Caco-2 (cell line): ENCODE results near the gene SNPH. TPM values are rescaled to one million over a fixed set of nuclear protein-coding genes. Genes with fewer than 3 reads are reported as not detected.

Experiments used
- BruUV-seq: library from RNA; stranded (reverse); fragments of 400-500 nt; replicated peaks from 2 replicates; lab custom pipeline; 2021; lab: Mats Ljungman, UMichigan
- CTCF ChIA-PET: fragments of 300-600 bp; sonication (Branson Sonifier 250); formaldehyde crosslinking; loops from one replicate; lab custom pipeline; 2022; ENCODE audit warnings: antibody characterized with exemption; lab: Charles Lee
- POLR2A ChIA-PET: fragments of 300-600 bp; sonication (Branson Sonifier 250); formaldehyde crosslinking; loops from one replicate; lab custom pipeline; 2022; ENCODE audit warnings: antibody characterized with exemption; lab: Charles Lee
- DNase-seq, 2 experiments: peaks; one replicate each; pipeline versions ENCODE4 v3.0.0 to v3.0.0-alpha.2; 2020 to 2022
- H3K27me3 ChIP-seq: replicated peaks from 2 replicates; pipeline ENCODE4 v1.6.0; 2011; ENCODE audit warnings: low read length; ENCODE audit not compliant: control insufficient read depth, insufficient read depth
- H3K36me3 ChIP-seq: 2 replicates; pipeline ENCODE4 v1.5.1; 2011; ENCODE audit warnings: low read length; ENCODE audit not compliant: control insufficient read depth, insufficient read depth
- H3K4me1 ChIP-seq: fragments of 250-450 bp; sonication (Bioruptor Pico); 2 replicates; pipeline ENCODE4 v1.5.1; 2020; ENCODE audit warnings: mild to moderate bottlenecking
- H3K4me3 ChIP-seq: 2 replicates; pipeline ENCODE4 v1.5.1; 2011; ENCODE audit warnings: low read depth, mild to moderate bottlenecking, control low read depth, low read length
- H3K9me3 ChIP-seq: fragments of 250-450 bp; sonication (Bioruptor Pico); 2 replicates; pipeline ENCODE4 v1.5.1; 2020; ENCODE audit warnings: mild to moderate bottlenecking, moderate library complexity
- H3K27ac Mint-ChIP-seq: one replicate; pipeline ENCODE4 v1.8.0; 2022; ENCODE audit warnings: mixed read lengths; ENCODE audit not compliant: unreplicated experiment
- H3K27me3 Mint-ChIP-seq: one replicate; pipeline ENCODE4 v1.8.0; 2022; ENCODE audit warnings: mixed read lengths; ENCODE audit not compliant: insufficient read depth, unreplicated experiment
- H3K36me3 Mint-ChIP-seq: one replicate; pipeline ENCODE4 v1.8.0; 2022; ENCODE audit warnings: mild to moderate bottlenecking, mixed read lengths; ENCODE audit not compliant: insufficient read depth, unreplicated experiment
- H3K4me1 Mint-ChIP-seq: one replicate; pipeline ENCODE4 v1.8.0; 2022; ENCODE audit warnings: low read depth, mixed read lengths; ENCODE audit not compliant: unreplicated experiment
- H3K4me3 Mint-ChIP-seq: one replicate; pipeline ENCODE4 v1.8.0; 2022; ENCODE audit warnings: mild to moderate bottlenecking, moderate library complexity, mixed read lengths; ENCODE audit not compliant: unreplicated experiment
- H3K9me3 Mint-ChIP-seq: one replicate; pipeline ENCODE4 v1.8.0; 2022; ENCODE audit warnings: mixed read lengths; ENCODE audit not compliant: unreplicated experiment
- intact Hi-C: fragments of 100-400 bp; cut with micrococcal nuclease; formaldehyde crosslinking; loops from one replicate; pipeline ENCODE4 v1.10.0; 2022; ENCODE audit not compliant: unreplicated experiment
- total RNA-seq: library from RNA; stranded (reverse); gene quantifications from 2 replicates; pipeline ENCODE4 v1.2.3, GENCODE V29; 2022
- TF ChIP-seq, protein P1 (sequence below), 2 experiments: fragments of 200-600 bp in 1 of 2; IDR thresholded peaks; 1 replicate in 1 of 2; 2 replicates in 1 of 2; pipeline versions ENCODE4 v1.5.1 to v1.8.0; 2011 to 2022; ENCODE audit warnings: antibody characterized with exemption in 1 of 2, control low read depth in 1 of 2, inconsistent platforms in 1 of 2, low read depth in 1 of 2, low read length in 1 of 2, mild to moderate bottlenecking in 1 of 2, moderate library complexity in 1 of 2; ENCODE audit not compliant: insufficient read depth in 1 of 2, severe bottlenecking in 1 of 2, unreplicated experiment in 1 of 2

Gene SNPH
- total RNA-seq, 1 experiment from 2014 or later, result 0.36 TPM

DNA sequence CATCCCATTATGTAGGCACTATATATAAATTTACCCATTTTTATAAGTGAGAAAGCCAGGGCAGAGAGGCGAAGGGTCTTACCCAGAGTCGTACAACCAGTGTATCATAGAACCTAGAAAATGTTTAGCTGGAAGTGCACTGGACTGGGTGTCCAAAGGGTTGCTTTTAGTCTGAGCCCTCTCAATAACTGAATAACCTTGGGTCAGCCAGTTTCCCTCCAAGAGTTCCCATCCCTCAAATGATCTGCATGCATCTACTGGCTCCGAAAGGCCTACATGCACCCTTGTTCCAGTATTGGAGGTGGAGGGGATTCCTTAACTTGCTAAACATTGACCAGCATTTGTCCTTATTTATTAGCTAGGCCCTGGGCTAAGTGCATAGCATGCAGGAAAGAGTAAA is 3.8 kb downstream of the SNPH start:
- Histone ChIP-seq H3K27me3 (no peaks in the 10 kb centered on the region), H3K4me1 (no peaks in the 10 kb centered on the region), H3K9me3 (no peaks in the 10 kb centered on the region), H3K4me3 (no peak overlapping the region), H3K36me3 (no peaks in the 10 kb centered on the region)
- intact Hi-C loops, result loop anchor here (2.0 kb wide), 1 partner anchor 43 kb away; the partner anchor contains the start of gene RAD21L1
- Mint-ChIP-seq H3K27me3 (peaks cover 3% of the 10 kb centered on the region), H3K4me1 (no peaks in the 10 kb centered on the region), H3K36me3 (no peaks in the 10 kb centered on the region), H3K9me3 (no peaks in the 10 kb centered on the region), H3K4me3 (no peak overlapping the region), H3K27ac (no peak overlapping the region)
- ChIA-PET CTCF (no interaction called here), POLR2A (no interaction called here)
- TF ChIP-seq, protein P1, sequence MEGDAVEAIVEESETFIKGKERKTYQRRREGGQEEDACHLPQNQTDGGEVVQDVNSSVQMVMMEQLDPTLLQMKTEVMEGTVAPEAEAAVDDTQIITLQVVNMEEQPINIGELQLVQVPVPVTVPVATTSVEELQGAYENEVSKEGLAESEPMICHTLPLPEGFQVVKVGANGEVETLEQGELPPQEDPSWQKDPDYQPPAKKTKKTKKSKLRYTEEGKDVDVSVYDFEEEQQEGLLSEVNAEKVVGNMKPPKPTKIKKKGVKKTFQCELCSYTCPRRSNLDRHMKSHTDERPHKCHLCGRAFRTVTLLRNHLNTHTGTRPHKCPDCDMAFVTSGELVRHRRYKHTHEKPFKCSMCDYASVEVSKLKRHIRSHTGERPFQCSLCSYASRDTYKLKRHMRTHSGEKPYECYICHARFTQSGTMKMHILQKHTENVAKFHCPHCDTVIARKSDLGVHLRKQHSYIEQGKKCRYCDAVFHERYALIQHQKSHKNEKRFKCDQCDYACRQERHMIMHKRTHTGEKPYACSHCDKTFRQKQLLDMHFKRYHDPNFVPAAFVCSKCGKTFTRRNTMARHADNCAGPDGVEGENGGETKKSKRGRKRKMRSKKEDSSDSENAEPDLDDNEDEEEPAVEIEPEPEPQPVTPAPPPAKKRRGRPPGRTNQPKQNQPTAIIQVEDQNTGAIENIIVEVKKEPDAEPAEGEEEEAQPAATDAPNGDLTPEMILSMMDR (IDR thresholded peaks at IDR 0.05; ENCODE audit: insufficient read depth in 1 of 2, low read depth in 1 of 2, low read length in 1 of 2, severe bottlenecking in 1 of 2, unreplicated experiment in 1 of 2), result no peak
- no peak for DNase-seq
- no TSS peak for BruUV-seq

DNA sequence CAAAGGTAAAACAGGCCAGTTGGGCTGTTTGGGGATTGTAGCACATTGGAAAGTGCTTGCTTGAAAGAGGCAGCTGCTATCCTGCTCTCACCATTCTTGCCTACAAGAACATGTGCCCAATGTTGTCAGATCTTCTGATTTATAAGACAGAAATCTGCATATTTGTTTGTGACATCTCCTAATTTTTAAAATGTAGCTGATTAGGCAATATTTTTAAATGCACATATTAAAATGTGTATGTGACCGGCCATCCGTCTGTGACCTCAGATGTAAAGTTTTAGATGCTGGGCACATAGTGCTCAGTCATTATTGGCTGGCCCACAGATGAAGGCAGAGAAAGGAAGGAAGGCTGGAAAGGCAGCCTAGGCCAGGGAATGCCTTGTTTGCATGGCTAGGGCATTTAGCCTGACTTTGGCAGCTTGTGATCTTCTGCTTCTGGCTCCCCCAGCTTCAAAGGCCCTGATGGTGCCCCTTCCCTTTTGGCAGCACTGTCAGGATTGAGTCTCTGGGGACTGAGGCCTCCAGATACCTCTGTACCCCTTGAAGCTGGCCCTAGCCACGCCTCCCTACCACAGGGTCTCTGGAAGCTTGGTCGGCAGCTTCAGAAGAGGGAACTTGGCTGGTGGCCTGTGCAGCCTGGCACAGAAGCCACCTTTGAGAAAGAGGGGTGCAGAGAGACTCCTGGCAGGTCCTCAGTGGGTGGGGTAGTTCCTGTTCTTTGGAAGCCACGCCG is 6.4 kb downstream of the SNPH start:
- CTCF ChIA-PET, result no interaction called here
- peaks cover 3% of the 10 kb centered on the region for H3K27me3 Mint-ChIP-seq
- intact Hi-C loops, result no loop called here

DNA sequence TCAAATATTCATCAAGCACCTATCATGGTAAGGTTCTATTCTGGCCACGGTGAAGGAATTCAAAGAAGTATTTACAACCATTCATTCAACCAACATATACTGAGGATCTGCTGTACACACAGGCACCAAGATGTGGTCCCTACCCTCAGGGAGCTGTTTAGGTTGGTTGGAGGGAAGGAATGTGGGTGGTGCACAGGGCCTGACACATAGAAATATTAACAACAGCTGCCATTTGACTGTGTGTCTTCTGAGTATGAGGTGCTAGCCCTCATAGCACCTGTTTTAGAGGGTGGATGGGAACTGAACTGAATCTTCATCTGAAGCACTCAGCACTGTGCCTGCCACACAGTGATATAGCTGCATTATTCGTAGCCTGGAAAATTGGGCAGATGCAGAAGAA is 7.3 kb downstream of the SNPH start:
- H3K36me3 ChIP-seq, result no peaks in the 10 kb centered on the region
- Mint-ChIP-seq H3K36me3 (no peaks in the 10 kb centered on the region), H3K4me1 (no peaks in the 10 kb centered on the region), H3K27me3 (peaks cover under 1% of the 10 kb centered on the region), H3K4me3 (no peak overlapping the region), H3K27ac (no peak overlapping the region), H3K9me3 (no peaks in the 10 kb centered on the region)
- intact Hi-C loops, result no loop called here
- no TSS peak for BruUV-seq
- H3K4me3 ChIP-seq, result no peak overlapping the region
- H3K27me3 ChIP-seq, result no peaks in the 10 kb centered on the region
- no peak for DNase-seq
- H3K4me1 ChIP-seq, result no peaks in the 10 kb centered on the region
- no peaks in the 10 kb centered on the region for H3K9me3 ChIP-seq
- POLR2A ChIA-PET, result no interaction called here
- CTCF ChIA-PET, result no interaction called here
- TF ChIP-seq, protein P1 (IDR thresholded peaks at IDR 0.05; ENCODE audit: insufficient read depth in 1 of 2, low read depth in 1 of 2, low read length in 1 of 2, severe bottlenecking in 1 of 2, unreplicated experiment in 1 of 2), result no peak

More for the DNA sequence above, 6.4 kb downstream of the SNPH start:
- H3K9me3 Mint-ChIP-seq, result no peaks in the 10 kb centered on the region
- TF ChIP-seq, protein P1 (IDR thresholded peaks at IDR 0.05; ENCODE audit: insufficient read depth in 1 of 2, low read depth in 1 of 2, low read length in 1 of 2, severe bottlenecking in 1 of 2, unreplicated experiment in 1 of 2), result no peak
- Histone ChIP-seq H3K27me3 (no peaks in the 10 kb centered on the region), H3K9me3 (no peaks in the 10 kb centered on the region), H3K4me3 (no peak overlapping the region), H3K4me1 (no peaks in the 10 kb centered on the region), H3K36me3 (no peaks in the 10 kb centered on the region)
- no peak overlapping the region for H3K4me3 Mint-ChIP-seq
- POLR2A ChIA-PET, result no interaction called here
- H3K27ac Mint-ChIP-seq, result no peak overlapping the region
- no peaks in the 10 kb centered on the region for H3K36me3 Mint-ChIP-seq
- DNase-seq, result no peak
- no TSS peak for BruUV-seq
- no peaks in the 10 kb centered on the region for H3K4me1 Mint-ChIP-seq
